Amygdala (tissue), 56 donors: ENCODE measurements around the gene ZBTB44.
"Not testable (repeated sequence)": the region's sequence is repeated elsewhere in the genome, so short reads cannot be mapped to it uniquely, and the experiment has no call there.

Experiments used
- DNase-seq, 56 donors: peaks; one replicate each; lab custom pipeline; 2025; lab: John Stamatoyannopoulos, UW

Gene ZBTB44

GRCh38 chr11:130202009-130202817 is 112.5 kb downstream of the ZBTB44 start:
- DNase-seq = no peak

DNA sequence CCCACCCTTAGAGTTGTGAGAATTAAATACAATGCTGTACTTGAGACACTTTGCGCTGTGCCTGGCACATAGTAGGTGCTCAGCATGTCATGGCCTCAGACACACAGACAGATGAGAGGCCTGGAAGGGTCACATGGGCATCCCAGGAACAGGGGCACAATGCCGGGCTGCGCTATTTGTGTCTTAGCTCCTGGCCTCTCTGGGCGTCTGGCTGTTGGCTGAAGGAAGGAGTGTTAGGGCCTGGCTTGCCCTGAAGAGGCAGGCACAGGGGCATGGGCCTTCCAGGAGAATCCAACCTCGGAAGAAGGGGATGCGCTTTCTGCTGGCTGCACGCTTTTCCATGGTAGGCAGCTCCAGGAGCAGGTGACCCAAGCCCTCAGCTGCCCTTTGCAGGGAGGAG is 113.7 kb downstream of the ZBTB44 start:
- no peak for DNase-seq

DNA sequence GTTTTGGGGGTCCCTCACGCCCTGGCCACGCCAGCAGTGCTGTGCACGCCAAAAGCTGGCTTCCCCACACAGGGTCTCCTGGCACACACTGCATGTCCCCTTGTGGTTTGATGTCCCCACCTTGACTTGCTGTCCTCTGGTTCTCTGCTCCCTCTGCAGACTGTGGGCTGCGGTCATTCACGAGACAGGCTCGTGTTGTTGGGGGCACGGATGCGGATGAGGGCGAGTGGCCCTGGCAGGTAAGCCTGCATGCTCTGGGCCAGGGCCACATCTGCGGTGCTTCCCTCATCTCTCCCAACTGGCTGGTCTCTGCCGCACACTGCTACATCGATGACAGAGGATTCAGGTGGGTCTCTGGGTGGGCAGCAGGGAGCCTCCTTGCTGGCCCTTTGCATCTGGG is 114.9 kb downstream of the ZBTB44 start:
- no peak for DNase-seq

- no peak for DNase-seq
These were observed 115.8 kb downstream of the ZBTB44 start for GRCh38 chr11:130198964-130199363.

DNA sequence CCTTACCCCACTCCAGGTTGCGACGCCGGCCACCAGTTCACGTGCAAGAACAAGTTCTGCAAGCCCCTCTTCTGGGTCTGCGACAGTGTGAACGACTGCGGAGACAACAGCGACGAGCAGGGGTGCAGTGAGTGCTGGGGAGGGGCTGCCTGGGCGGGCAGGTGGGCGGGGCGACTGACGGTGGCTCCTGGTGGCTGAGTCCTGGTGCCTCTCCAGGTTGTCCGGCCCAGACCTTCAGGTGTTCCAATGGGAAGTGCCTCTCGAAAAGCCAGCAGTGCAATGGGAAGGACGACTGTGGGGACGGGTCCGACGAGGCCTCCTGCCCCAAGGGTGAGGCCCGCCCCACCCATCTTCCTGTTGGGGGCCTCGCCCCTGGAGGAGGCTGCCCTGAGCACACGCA is 116.4 kb downstream of the ZBTB44 start:
- DNase-seq = no peak

GRCh38 chr11:130197386-130198035 is 117.2 kb downstream of the ZBTB44 start:
- DNase-seq = no peak

GRCh38 chr11:130194241-130195023 is 120.3 kb downstream of the ZBTB44 start:
- no peak for DNase-seq

- DNase-seq = not testable (repeated sequence)
These were observed 121.2 kb downstream of the ZBTB44 start for GRCh38 chr11:130193551-130193950.

DNA sequence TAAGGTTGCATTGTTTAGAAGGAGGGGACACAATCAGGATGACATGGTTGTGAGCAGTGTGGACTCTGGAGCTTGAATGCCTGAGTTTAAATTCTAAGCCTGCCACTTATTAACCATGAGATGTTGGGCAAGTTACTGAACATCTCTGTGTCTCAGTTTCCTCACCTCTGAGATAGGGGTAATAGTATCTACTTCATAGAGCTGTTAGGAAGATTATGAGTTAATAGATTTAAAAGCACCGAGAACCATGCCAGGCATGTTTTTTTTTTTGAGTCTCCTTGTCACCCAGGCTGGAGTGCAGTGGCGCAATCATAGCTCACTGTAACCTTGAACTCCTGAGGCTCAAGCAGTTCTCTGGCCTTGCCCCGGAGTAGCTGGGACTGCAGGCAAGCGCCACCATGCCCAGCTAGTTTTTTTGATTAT is 121.9 kb downstream of the ZBTB44 start:
- no peak for DNase-seq

DNA sequence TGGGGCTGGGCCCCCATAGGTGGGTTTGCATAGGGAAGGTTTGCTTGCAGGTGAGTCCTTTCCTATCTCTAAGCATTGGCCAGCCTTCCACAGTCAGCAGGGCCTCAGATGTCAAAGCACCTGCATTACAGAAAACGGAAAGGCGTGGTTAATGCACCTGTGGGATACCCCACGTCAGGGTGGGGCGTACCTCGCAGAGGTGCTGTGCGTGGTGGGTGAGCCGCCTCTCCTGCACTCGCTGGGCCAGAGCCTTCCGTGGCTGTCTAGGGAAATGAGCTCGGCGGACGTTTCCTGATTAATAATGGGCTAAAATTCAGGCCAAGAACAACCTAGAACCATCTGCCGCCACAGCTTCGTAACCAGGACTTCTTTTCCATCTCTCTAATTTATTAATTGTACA is 122.8 kb downstream of the ZBTB44 start:
- no peak for DNase-seq

DNA sequence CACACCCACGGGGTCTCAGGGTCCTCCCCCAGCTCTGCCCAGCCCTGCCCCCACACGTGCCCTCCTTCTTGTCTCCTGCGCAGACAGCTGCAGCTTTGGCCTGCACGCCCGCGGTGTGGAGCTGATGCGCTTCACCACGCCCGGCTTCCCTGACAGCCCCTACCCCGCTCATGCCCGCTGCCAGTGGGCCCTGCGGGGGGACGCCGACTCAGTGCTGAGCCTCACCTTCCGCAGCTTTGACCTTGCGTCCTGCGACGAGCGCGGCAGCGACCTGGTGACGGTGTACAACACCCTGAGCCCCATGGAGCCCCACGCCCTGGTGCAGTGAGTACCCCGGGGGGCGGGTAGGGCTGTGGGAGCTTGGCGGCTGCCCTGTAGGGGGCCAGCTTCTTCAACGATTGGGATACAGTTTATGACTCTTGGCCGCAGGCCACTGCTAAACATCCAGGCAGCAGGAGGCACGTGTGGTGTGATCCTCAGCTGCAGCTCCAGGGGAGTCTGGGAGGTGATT is 124.3 kb downstream of the ZBTB44 start:
- no peak for DNase-seq

DNA sequence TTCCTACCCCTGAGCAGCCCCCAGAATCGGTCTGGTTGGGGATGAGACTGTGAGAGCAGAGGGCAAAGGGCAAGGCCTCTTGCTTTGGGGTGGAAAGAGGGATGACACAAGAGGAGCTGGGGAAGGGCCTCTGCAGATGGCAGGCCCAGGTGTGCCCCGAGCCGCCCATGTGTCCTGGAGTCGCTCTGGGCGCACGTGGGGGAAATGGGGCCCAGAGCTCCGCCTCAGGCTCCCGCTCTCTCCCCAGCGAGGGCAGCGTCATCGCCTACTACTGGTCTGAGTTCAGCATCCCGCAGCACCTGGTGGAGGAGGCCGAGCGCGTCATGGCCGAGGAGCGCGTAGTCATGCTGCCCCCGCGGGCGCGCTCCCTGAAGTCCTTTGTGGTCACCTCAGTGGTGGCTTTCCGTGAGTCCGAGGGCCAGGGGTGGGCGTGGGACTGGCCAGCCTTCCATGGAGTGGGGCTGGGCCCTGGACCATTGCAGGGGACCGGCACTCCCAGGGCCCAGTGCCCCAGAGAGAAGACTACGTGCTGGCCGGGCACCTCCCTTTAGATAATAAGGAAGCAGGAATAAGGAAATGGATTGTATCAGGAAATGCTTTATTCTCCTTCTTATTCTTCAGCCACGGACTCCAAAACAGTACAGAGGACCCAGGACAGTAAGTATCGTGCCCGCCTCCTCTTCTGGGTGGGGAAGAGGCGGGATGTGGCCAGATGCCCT is 125.1 kb downstream of the ZBTB44 start:
- no peak for DNase-seq

GRCh38 chr11:130188585-130189347 is 126.0 kb downstream of the ZBTB44 start:
- no peak for DNase-seq

- no peak for DNase-seq
These were observed 126.7 kb downstream of the ZBTB44 start for GRCh38 chr11:130188047-130188446.

DNA sequence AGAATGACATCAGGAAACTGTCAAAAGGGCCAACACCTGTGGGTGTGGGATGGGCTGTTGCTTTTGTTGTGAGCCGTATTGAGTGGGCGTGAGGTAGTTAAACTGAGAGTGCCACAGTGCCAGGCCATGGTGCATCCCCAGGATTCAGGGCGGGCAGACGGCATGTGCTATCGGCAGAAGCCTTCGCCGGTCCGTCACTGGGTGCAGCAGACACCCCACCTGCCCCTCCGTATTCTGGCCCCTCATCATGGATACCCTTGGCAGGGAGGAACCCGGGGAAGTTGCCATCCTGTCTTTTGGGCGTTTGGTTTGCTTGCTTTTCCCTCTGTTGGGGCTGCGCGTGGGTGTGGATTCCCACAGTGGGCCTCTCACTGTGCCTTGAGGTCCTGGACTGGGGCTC is 127.6 kb downstream of the ZBTB44 start:
- DNase-seq = no peak

GRCh38 chr11:130183878-130184610 is 130.7 kb downstream of the ZBTB44 start:
- no peak for DNase-seq

- DNase-seq = no peak
These were observed 133.1 kb downstream of the ZBTB44 start for GRCh38 chr11:130181295-130182272.

- DNase-seq = no peak
These were observed 133.8 kb downstream of the ZBTB44 start for GRCh38 chr11:130180896-130181294.
